Smooth muscle cell of the brain vasculature (primary cell): ENCODE results near the gene PPP1R1C.
"Not testable (repeated sequence)": the region's sequence is repeated elsewhere in the genome, so short reads cannot be mapped to it uniquely, and the experiment has no call there.

Experiments
- DNase-seq: peaks from one replicate; pipeline ENCODE4 v3.0.0-alpha.2; 2012; ENCODE audit warnings: low read depth, low spot score

PPP1R1C gene

DNA sequence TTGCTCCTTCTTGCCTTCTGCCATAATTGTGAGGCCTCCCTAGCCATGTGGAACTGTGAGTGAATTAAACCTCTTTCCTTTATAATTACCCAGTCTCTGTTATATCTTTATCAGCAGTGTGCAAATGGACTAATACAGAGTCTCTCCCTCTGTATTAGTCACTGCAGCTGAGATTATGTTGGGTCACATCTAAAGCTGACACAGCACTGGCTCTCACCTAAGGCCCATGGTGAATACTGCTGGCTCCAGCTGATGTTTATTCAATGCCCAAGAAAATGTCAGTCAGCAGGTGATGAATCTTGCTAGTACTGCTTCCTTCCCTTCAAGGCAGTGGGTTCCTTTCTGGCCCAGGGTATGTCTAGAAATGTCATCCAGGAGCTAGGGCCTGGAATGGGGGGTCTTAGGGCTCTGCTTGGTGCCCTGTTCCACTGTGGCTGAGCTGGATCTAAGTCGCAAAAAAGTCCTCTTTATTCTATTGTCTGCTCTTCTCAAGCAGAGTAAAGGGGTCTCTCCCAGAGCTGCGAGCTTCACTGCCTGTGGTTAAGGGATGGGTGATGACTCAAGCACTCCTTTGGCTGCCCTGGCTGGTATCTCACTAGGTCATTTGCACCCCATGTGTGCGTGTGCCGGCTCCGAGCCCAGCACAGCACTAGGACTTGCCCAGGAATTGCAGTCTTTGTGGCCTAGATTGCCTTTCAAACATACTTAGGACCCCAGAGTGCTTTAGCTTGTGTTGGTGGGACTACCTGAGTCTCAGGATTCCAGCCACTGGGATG, 29.9 kb downstream of the PPP1R1C start:
- no peak for DNase-seq

DNA sequence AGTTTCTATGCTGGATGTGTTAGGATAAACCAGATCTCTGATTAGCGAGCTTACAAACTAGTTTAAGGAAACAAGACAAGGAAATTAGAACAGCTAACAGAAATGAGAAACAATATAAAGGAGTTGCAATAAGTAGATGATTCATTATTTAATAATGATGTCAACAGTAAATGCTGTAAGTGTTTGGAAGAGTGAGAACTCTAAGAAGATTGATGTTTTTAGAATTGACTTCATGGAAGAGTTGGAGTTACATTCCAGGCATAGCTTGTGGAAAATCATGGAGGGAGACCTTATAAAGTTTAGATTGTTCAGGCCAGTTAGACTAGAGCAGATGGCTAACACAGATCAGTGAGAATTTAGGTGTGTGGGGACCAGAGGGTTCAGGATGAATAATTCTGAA, 32.6 kb downstream of the PPP1R1C start:
- DNase-seq: no peak

- no peak for DNase-seq
Measured at GRCh38 chr2:182019731-182020130, 34.1 kb downstream of the PPP1R1C start.

- DNase-seq: peak; percentile 9
Measured at GRCh38 chr2:182020286-182021070, 34.8 kb downstream of the PPP1R1C start.

- DNase-seq: no peak
Measured at GRCh38 chr2:182023235-182023634, 37.6 kb downstream of the PPP1R1C start.

DNA sequence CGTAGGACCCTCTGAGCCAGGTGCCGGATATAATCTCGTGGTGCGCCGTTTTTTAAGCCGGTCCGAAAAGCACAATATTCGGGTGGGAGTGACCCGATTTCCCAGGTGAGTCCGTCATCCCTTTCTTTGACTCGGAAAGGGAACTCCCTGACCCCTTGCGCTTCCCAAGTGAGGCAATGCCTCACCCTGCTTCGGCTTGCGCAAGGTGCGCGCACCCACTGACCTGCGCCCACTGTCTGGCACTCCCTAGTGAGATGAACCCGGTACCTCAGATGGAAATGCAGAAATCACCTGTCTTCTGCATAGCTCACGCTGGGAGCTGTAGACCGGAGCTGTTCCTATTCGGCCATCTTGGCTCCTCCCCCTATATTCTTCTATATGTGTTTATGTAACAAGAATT, 45.2 kb downstream of the PPP1R1C start:
- DNase-seq: not testable (repeated sequence)

- no peak for DNase-seq
Measured at GRCh38 chr2:182031956-182032355, 46.3 kb downstream of the PPP1R1C start.

GRCh38 chr2:182033449-182033848, 47.8 kb downstream of the PPP1R1C start:
- DNase-seq: no peak

- DNase-seq: no peak
Measured at GRCh38 chr2:182038576-182038975, 52.9 kb downstream of the PPP1R1C start.

DNA sequence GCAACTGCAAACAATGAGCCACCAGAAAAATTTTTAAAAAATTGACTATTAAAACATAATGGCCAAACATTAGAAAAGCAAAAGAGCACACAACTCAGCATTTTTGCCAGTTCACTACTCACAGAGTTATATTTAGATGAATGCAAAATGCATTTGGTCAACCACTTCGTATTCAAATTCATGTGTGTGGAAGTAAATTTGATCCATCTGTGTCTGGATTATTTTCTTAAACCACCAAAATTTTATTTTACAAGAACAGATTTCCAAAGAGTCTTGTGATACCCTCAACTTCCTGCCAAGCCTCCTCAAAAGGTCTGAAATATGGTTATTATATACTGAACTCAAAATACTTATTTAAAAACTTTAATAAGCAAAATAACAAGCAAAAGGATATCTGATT, 57.4 kb downstream of the PPP1R1C start:
- DNase-seq: no peak

DNA sequence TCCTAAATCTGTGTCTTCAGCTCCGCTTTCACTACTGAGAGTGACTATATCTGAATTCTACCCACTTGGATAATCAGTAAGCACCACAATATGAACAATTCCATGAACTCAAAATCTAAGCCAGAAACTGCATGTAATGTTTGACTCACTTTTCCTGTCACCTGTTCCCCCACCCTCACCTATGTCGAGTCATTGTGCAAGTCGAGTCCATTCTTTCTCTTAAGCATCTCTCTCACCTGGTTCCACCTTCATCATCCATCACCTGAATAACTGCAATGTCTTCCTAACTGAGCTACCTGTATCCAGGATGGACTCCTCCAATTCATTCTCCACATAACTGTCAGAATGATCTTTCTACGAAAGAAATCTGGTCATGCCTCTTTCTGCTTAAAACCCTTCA, 58.2 kb downstream of the PPP1R1C start:
- DNase-seq: no peak

DNA sequence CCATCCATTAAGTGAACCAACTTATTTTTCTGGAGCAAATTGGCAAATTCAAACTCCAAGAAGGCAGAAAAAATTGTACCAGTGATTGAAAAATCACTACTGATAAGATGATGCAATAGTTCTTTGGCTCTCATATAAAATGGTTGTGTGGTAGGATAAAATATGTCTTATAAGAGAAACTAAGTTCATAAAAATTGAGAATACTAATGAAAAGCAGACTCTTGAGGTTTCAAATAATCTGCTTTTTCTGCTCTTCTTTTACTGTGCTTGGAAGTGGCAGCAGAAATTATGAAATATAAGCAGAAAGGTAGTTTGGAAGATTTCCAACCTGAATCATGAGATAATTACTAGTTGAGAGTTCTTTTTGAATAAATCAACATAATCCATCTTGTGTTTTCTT, 61.9 kb downstream of the PPP1R1C start:
- no peak for DNase-seq

DNA sequence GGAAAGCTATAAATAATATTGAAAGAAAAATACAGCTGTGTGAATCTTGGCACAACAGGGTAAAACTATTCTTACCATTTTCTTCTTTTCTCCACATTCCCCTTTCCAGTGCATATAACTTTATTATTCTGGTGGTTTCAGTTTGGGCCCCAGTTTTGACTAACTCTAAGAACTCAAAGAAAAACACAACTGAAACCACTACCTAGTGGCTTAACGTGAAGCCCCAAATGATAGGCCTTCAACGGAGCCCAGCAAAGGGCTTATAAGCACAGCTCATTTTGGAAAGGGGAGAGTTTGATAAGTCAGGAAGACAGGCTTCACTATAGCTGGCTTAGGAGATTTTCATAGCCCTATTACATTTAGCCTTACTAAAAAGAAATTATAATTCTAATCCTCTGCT, 62.4 kb downstream of the PPP1R1C start:
- no peak for DNase-seq

DNA sequence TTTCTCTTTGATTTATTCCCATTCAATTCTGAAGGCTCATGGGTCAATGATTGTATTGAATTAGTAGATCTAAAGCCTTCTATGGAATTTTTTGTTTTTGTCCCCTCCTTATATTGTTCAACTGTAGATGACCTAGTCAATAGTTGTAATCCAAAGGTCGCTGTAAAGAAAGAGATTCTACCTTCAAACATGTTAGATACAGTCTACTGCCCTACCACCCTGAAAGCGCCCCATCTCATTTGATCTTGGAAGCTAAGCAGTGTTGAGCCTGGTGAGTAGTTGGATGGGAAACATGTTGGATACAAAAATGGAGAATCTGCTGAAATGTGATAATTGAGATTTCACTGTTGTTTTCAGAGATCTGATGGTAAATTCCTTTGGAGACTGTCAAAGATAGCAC, 63.0 kb downstream of the PPP1R1C start:
- DNase-seq: no peak

- DNase-seq: no peak
Measured at GRCh38 chr2:182049372-182050148, 63.9 kb downstream of the PPP1R1C start.

DNA sequence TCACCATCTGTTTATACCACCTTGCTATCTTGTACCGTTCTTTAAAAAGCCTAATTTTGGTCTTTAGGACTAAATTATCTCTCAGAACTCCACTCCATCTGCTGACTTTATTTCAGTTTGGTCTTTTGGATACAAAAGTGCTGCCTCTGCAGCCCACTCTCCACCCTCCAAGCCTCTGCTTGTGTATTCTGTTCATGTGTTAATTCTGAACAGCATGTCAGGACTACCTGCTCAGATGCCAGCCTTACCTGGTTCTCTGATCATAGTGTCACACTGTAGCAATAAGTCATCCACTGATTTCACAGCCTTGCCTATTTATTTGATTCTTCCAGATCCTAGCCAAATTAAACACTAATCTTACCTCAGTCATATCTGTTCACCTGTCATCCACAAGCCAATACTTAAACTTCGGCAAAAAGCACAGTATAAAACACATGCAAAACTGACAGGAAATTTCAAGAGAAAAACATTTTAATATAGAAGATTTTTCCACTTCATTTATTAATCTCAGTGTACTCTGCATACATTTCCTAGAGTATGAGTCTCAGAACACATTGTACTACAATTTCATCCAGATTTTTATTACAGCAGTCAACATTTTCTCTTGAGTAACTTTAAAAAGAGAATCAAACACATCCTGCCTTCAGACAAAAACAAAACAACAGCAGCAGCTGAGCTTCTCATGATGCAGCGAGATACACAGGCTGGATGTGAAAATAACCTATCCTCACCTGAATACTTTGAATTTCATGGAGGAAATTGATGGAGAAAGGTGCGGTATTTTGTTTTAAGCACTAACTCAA, 64.9 kb downstream of the PPP1R1C start:
- no peak for DNase-seq

- DNase-seq: no peak
Measured at GRCh38 chr2:182055993-182056392, 70.3 kb downstream of the PPP1R1C start.

DNA sequence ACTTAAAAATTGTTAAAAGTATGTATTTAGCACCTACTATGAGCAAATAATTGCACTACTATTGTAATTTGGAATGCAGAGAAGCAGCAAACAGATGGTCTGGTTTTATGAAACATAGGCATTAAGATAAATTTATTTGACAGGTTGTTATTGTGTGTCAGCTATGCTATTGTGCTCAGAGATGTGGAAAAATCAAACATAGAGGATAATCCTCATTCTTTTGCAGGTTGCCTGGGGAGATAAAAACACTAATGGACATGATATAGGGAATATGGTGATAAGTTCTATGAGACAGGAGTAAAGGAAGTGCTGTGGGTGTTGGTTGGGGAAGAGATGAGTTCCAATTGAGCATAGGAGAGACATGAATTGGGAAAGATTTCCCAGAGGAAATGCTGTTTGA, 71.3 kb downstream of the PPP1R1C start:
- no peak for DNase-seq

DNA sequence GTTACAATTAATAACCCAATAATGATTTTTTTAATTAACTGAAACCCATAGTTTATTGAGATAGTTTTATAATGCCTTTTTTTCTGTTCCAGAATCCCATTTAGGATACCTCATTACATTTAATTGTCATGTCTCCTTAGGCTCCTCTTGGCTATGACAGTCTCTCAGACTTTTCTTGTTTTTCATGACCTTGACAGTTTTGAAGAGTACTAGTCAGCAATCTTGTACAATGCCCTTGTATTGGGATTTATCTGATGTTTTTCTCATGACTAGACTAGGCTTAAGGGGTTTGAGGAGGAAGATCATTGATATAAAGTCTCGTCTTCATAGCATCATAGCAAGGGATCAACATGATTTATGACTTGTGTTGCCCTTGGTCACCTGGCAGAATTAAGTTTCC, 72.4 kb downstream of the PPP1R1C start:
- no peak for DNase-seq

- DNase-seq: no peak
Measured at GRCh38 chr2:182061739-182062138, 76.1 kb downstream of the PPP1R1C start.

DNA sequence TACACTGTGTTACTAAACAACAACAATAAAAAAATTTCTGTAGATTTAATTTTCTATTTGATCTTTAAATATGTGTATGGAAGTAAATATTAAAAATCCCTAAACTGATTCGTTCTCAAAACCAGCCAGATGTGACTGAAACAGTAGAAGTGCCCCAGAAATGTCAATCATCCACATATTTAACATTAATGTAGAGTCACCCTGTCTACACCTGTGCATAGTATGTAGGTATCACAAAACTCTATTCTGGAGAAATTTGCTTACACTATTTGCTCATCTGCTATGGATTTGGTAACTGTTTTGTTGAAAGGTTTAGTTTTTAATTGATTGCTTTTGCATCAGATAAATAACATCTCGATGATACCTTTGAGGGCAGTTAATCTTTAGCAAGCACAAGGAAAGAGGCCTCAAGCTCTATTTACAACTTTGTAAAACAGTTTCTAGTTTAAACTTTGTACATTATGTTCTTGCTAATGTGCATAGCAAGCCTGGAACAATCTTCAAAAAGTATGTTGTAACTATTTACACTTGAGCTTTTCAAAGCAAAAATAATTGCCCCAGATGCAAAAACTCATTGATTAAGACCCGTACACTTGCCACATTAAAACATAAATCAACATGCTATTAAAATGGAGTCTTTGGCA, 76.8 kb downstream of the PPP1R1C start:
- no peak for DNase-seq
